IPS-18a (cell line): Measurements from ENCODE around the gene TBC1D16.
"Not testable (repeated sequence)": the region's sequence is repeated elsewhere in the genome, so short reads cannot be mapped to it uniquely, and the experiment has no call there.

Source experiments
- H3K27ac ChIP-seq: one replicate; pipeline ENCODE4 v1.5.1; 2013; ENCODE audit warnings: low read length
- H3K27me3 ChIP-seq: one replicate; pipeline ENCODE4 v1.6.1; 2013; ENCODE audit warnings: mild to moderate bottlenecking, low read length; ENCODE audit not compliant: control insufficient read depth, insufficient read depth
- H3K36me3 ChIP-seq: one replicate; pipeline ENCODE4 v1.6.1; 2013; ENCODE audit warnings: low read depth, low read length; ENCODE audit not compliant: control insufficient read depth
- H3K4me1 ChIP-seq: one replicate; pipeline ENCODE4 v1.6.1; 2013; ENCODE audit warnings: low read depth, low read length; ENCODE audit not compliant: control insufficient read depth
- H3K4me3 ChIP-seq: one replicate; pipeline ENCODE4 v1.5.1; 2013; ENCODE audit warnings: low read length
- H3K9ac ChIP-seq: one replicate; pipeline ENCODE4 v1.6.1; 2013; ENCODE audit warnings: mild to moderate bottlenecking, low read length, moderate library complexity
- H3K9me3 ChIP-seq: one replicate; pipeline ENCODE4 v1.6.1; 2013; ENCODE audit warnings: low read depth, low read length; ENCODE audit not compliant: control insufficient read depth

The TBC1D16 gene

GRCh38 chr17:79971651-79972050 is 64.0 kb downstream of the TBC1D16 start:
- Histone ChIP-seq H3K4me1 (peaks cover 7% of the 10 kb centered on the region), H3K36me3 (no peaks in the 10 kb centered on the region), H3K9me3 (no peaks in the 10 kb centered on the region), H3K4me3 (no peak overlapping the region), H3K9ac (no peak overlapping the region), H3K27me3 (no peaks in the 10 kb centered on the region), H3K27ac (no peak overlapping the region)

GRCh38 chr17:79970576-79971068 is 65.0 kb downstream of the TBC1D16 start:
- Histone ChIP-seq H3K9ac (no peak overlapping the region), H3K4me3 (no peak overlapping the region), H3K4me1 (peaks cover 7% of the 10 kb centered on the region), H3K36me3 (no peaks in the 10 kb centered on the region), H3K9me3 (no peaks in the 10 kb centered on the region), H3K27me3 (no peaks in the 10 kb centered on the region), H3K27ac (no peak overlapping the region)

- H3K9ac ChIP-seq = no peak overlapping the region
- no peak overlapping the region for H3K27ac ChIP-seq
- no peaks in the 10 kb centered on the region for H3K36me3 ChIP-seq
- no peaks in the 10 kb centered on the region for H3K27me3 ChIP-seq
- H3K4me1 ChIP-seq = peaks cover 4% of the 10 kb centered on the region
- H3K4me3 ChIP-seq = no peak overlapping the region
- H3K9me3 ChIP-seq = no peaks in the 10 kb centered on the region
Measured at GRCh38 chr17:79969906-79970305, 65.8 kb downstream of the TBC1D16 start.

- no peak overlapping the region for H3K9ac ChIP-seq
- H3K27me3 ChIP-seq = no peaks in the 10 kb centered on the region
- H3K36me3 ChIP-seq = no peaks in the 10 kb centered on the region
Measured at GRCh38 chr17:79968116-79968515, 67.6 kb downstream of the TBC1D16 start.

GRCh38 chr17:79966681-79967080 is 69.0 kb downstream of the TBC1D16 start:
- peaks cover 3% of the 10 kb centered on the region for H3K4me1 ChIP-seq

More at GRCh38 chr17:79968116-79968515, 67.6 kb downstream of the TBC1D16 start:
- no peak overlapping the region for H3K27ac ChIP-seq
- H3K4me3 ChIP-seq = no peak overlapping the region
- H3K4me1 ChIP-seq = peaks cover 3% of the 10 kb centered on the region
- H3K9me3 ChIP-seq = no peaks in the 10 kb centered on the region

GRCh38 chr17:79965806-79966205 is 69.9 kb downstream of the TBC1D16 start:
- H3K9ac ChIP-seq = no peak overlapping the region
- no peaks in the 10 kb centered on the region for H3K36me3 ChIP-seq
- peaks cover 3% of the 10 kb centered on the region for H3K4me1 ChIP-seq
- H3K27ac ChIP-seq = no peak overlapping the region
- H3K9me3 ChIP-seq = peaks cover 5% of the 10 kb centered on the region
- no peaks in the 10 kb centered on the region for H3K27me3 ChIP-seq
- no peak overlapping the region for H3K4me3 ChIP-seq

More at GRCh38 chr17:79966681-79967080, 69.0 kb downstream of the TBC1D16 start:
- Histone ChIP-seq H3K36me3 (no peaks in the 10 kb centered on the region), H3K9me3 (no peaks in the 10 kb centered on the region), H3K9ac (no peak overlapping the region), H3K27me3 (no peaks in the 10 kb centered on the region), H3K4me3 (no peak overlapping the region), H3K27ac (no peak overlapping the region)

GRCh38 chr17:79962467-79962866 is 73.2 kb downstream of the TBC1D16 start:
- not testable (repeated sequence) for H3K4me1 ChIP-seq, H3K27me3 ChIP-seq, H3K27ac ChIP-seq, H3K4me3 ChIP-seq, H3K9ac ChIP-seq, H3K36me3 ChIP-seq, H3K9me3 ChIP-seq

- not testable (repeated sequence) for H3K27ac ChIP-seq, H3K9ac ChIP-seq, H3K4me3 ChIP-seq, H3K9me3 ChIP-seq, H3K36me3 ChIP-seq, H3K4me1 ChIP-seq, H3K27me3 ChIP-seq
Measured at GRCh38 chr17:79961567-79961966, 74.1 kb downstream of the TBC1D16 start.

GRCh38 chr17:79960788-79961522 is 74.7 kb downstream of the TBC1D16 start:
- H3K36me3 ChIP-seq = no peaks in the 10 kb centered on the region
- no peak overlapping the region for H3K9ac ChIP-seq
- no peaks in the 10 kb centered on the region for H3K27me3 ChIP-seq
- no peak overlapping the region for H3K27ac ChIP-seq
- H3K9me3 ChIP-seq = peaks cover 5% of the 10 kb centered on the region
- H3K4me1 ChIP-seq = no peaks in the 10 kb centered on the region
- H3K4me3 ChIP-seq = no peak overlapping the region

GRCh38 chr17:79959042-79959441 is 76.6 kb downstream of the TBC1D16 start:
- H3K4me3 ChIP-seq = no peak overlapping the region
- peaks cover 5% of the 10 kb centered on the region for H3K9me3 ChIP-seq
- H3K27me3 ChIP-seq = no peaks in the 10 kb centered on the region
- H3K9ac ChIP-seq = no peak overlapping the region
- H3K36me3 ChIP-seq = no peaks in the 10 kb centered on the region
- no peak overlapping the region for H3K27ac ChIP-seq
- H3K4me1 ChIP-seq = peaks cover 10% of the 10 kb centered on the region

- Histone ChIP-seq H3K27me3 (no peaks in the 10 kb centered on the region), H3K27ac (no peak overlapping the region), H3K9me3 (peaks cover 5% of the 10 kb centered on the region), H3K4me1 (peaks cover 28% of the 10 kb centered on the region), H3K36me3 (no peaks in the 10 kb centered on the region), H3K4me3 (no peak overlapping the region), H3K9ac (no peak overlapping the region)
Measured at GRCh38 chr17:79956853-79957252, 78.8 kb downstream of the TBC1D16 start.

- not testable (repeated sequence) for H3K9ac ChIP-seq, H3K9me3 ChIP-seq, H3K27ac ChIP-seq, H3K4me3 ChIP-seq, H3K27me3 ChIP-seq, H3K36me3 ChIP-seq
- H3K4me1 ChIP-seq = peaks cover 33% of the 10 kb centered on the region
Measured at GRCh38 chr17:79956441-79956735, 79.3 kb downstream of the TBC1D16 start.
